22Rv1 (cell line): ENCODE data around the gene CFAP157.

Source experiments
- ZFX ChIP-seq: fragments of 450-650 bp; IDR thresholded peaks from 2 replicates; pipeline ENCODE4 v1.6.1; 2017; ENCODE audit warnings: antibody characterized with exemption, borderline replicate concordance
- TF ChIP-seq, protein P1 (sequence below): fragments of 450-650 bp; IDR thresholded peaks from 2 replicates; pipeline ENCODE4 v1.5.1; 2017; ENCODE audit warnings: mild to moderate bottlenecking

GRCh38 chr9:127680226-127680625 is 26.6 kb upstream of the CFAP157 start:
- TF ChIP-seq, protein P1, sequence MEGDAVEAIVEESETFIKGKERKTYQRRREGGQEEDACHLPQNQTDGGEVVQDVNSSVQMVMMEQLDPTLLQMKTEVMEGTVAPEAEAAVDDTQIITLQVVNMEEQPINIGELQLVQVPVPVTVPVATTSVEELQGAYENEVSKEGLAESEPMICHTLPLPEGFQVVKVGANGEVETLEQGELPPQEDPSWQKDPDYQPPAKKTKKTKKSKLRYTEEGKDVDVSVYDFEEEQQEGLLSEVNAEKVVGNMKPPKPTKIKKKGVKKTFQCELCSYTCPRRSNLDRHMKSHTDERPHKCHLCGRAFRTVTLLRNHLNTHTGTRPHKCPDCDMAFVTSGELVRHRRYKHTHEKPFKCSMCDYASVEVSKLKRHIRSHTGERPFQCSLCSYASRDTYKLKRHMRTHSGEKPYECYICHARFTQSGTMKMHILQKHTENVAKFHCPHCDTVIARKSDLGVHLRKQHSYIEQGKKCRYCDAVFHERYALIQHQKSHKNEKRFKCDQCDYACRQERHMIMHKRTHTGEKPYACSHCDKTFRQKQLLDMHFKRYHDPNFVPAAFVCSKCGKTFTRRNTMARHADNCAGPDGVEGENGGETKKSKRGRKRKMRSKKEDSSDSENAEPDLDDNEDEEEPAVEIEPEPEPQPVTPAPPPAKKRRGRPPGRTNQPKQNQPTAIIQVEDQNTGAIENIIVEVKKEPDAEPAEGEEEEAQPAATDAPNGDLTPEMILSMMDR: no peak
- no peak for TF ChIP-seq ZFX
